HuH-7 (cell line): ENCODE measurements around the gene TTF2.

Experiments used
- DNase-seq: peaks from one replicate; pipeline ENCODE4 v3.0.0; 2011; ENCODE audit warnings: low spot score

Gene TTF2

GRCh38 chr1:117059678-117060440, at the start of gene TTF2:
TSS of gene TTF2 (plus strand) at chr1:117060326. CDS start at chr1:117060347, 21 bp downstream.
- peak; percentile 95 for DNase-seq

- DNase-seq = no peak
Observed at GRCh38 chr1:117011334-117011733, 48.8 kb upstream of the TTF2 start.

GRCh38 chr1:117013309-117013858, 46.7 kb upstream of the TTF2 start:
- no peak for DNase-seq

- DNase-seq = no peak
Observed at GRCh38 chr1:117014209-117014608, 45.9 kb upstream of the TTF2 start.

GRCh38 chr1:117015724-117016123, 44.4 kb upstream of the TTF2 start:
- no peak for DNase-seq

- no peak for DNase-seq
Observed at GRCh38 chr1:117017062-117017461, 43.1 kb upstream of the TTF2 start.

GRCh38 chr1:117017648-117018047, 42.5 kb upstream of the TTF2 start:
- no peak for DNase-seq

GRCh38 chr1:117020526-117021156, 39.5 kb upstream of the TTF2 start:
- DNase-seq = no peak

GRCh38 chr1:117022114-117022513, 38.0 kb upstream of the TTF2 start:
- DNase-seq = no peak

GRCh38 chr1:117025568-117025967, 34.6 kb upstream of the TTF2 start:
- no peak for DNase-seq

- DNase-seq = no peak
Observed at GRCh38 chr1:117026361-117026760, 33.8 kb upstream of the TTF2 start.

- no peak for DNase-seq
Observed at GRCh38 chr1:117029685-117030084, 30.4 kb upstream of the TTF2 start.

- no peak for DNase-seq
Observed at GRCh38 chr1:117030271-117030877, 29.8 kb upstream of the TTF2 start.

GRCh38 chr1:117032266-117032665, 27.9 kb upstream of the TTF2 start:
- no peak for DNase-seq

GRCh38 chr1:117032681-117033539, 27.2 kb upstream of the TTF2 start:
- no peak for DNase-seq

- no peak for DNase-seq
Observed at GRCh38 chr1:117033772-117034171, 26.4 kb upstream of the TTF2 start.

- DNase-seq = no peak
Observed at GRCh38 chr1:117034791-117035290, 25.3 kb upstream of the TTF2 start.

- DNase-seq = peak; percentile 32
Observed at GRCh38 chr1:117036018-117036461, 24.1 kb upstream of the TTF2 start.

GRCh38 chr1:117037802-117038201, 22.3 kb upstream of the TTF2 start:
- no peak for DNase-seq

GRCh38 chr1:117038236-117038635, 21.9 kb upstream of the TTF2 start:
- DNase-seq = no peak

GRCh38 chr1:117044217-117044616, 15.9 kb upstream of the TTF2 start:
- DNase-seq = no peak

- DNase-seq = no peak
Observed at GRCh38 chr1:117045644-117046043, 14.5 kb upstream of the TTF2 start.
